HEK293 (cell line): ENCODE measurements around the gene PAQR5.
"Not testable (repeated sequence)": the region's sequence is repeated elsewhere in the genome, so short reads cannot be mapped to it uniquely, and the experiment has no call there.

Source experiments
- CTCF ChIA-PET: fragments of 350-600 bp; formaldehyde crosslinking; extraction: SDS; loops from one replicate; lab custom pipeline; 2021; ENCODE audit warnings: antibody characterized with exemption; lab: Yijun Ruan, JAX
- POLR2A ChIA-PET: fragments of 300-600 bp; formaldehyde crosslinking; extraction: SDS; loops from one replicate; lab custom pipeline; 2020; ENCODE audit warnings: antibody characterized with exemption, inconsistent platforms; lab: Yijun Ruan, JAX
- H3K27ac ChIP-seq: fragments of 200-500 bp; sonication (Bioruptor generic); 2 replicates; pipeline ENCODE4 v1.5.1; 2014; ENCODE audit warnings: low read depth, low read length, control low read depth, inconsistent platforms; ENCODE audit errors: extremely low read depth
- H3K36me3 ChIP-seq, 2 experiments: fragments of 200-500 bp in 1 of 2; sonication (Bioruptor generic) in 1 of 2; 1 replicate in 1 of 2; 2 replicates in 1 of 2; pipeline ENCODE4 v1.5.1; 2014 to 2017; ENCODE audit warnings: inconsistent platforms in 2 of 2, low read length in 2 of 2; ENCODE audit not compliant: control insufficient read depth in 2 of 2, insufficient read depth in 1 of 2
- H3K4me1 ChIP-seq: fragments of 200-500 bp; sonication (Bioruptor generic); 2 replicates; pipeline ENCODE4 v1.5.1; 2014; ENCODE audit warnings: mild to moderate bottlenecking, low read length, inconsistent platforms; ENCODE audit not compliant: control insufficient read depth, insufficient read depth
- H3K4me3 ChIP-seq: 2 replicates; pipeline ENCODE4 v1.5.1; 2011; ENCODE audit warnings: low read depth, mild to moderate bottlenecking, control low read depth, low read length, moderate library complexity
- H3K9me3 ChIP-seq: fragments of 200-500 bp; sonication (Bioruptor generic); 2 replicates; pipeline ENCODE4 v1.5.1; 2014; ENCODE audit warnings: low read depth, low read length, inconsistent platforms; ENCODE audit not compliant: control insufficient read depth, insufficient read depth
- EGR2 ChIP-seq: fragments of 450-650 bp; formaldehyde crosslinking; IDR thresholded peaks from 2 replicates; pipeline ENCODE4 v1.5.1; 2016; ENCODE audit warnings: low read depth, missing biosample characterization, missing genetic modification characterization
- HOXA7 ChIP-seq: sonication (generic); formaldehyde crosslinking; IDR thresholded peaks from 2 replicates; pipeline ENCODE4 v1.8.1; 2022; ENCODE audit warnings: missing genetic modification reagents, borderline replicate concordance
- IKZF3 ChIP-seq: fragments of 450-650 bp; IDR thresholded peaks from 2 replicates; pipeline ENCODE4 v1.5.0; 2018; ENCODE audit warnings: missing biosample characterization, mild to moderate bottlenecking, missing genetic modification characterization, moderate library complexity
- MZF1 ChIP-seq: fragments of 450-650 bp; formaldehyde crosslinking; IDR thresholded peaks from 2 replicates; pipeline ENCODE4 v1.5.1; 2017; ENCODE audit warnings: missing biosample characterization, missing genetic modification characterization, borderline replicate concordance
- SETDB1 ChIP-seq: IDR thresholded peaks from one replicate; pipeline ENCODE4 v1.6.1; 2017; ENCODE audit warnings: mild to moderate bottlenecking, low read length, moderate library complexity, mixed read lengths; ENCODE audit not compliant: insufficient read length
- SP7 ChIP-seq: fragments of 450-650 bp; formaldehyde crosslinking; IDR thresholded peaks from 2 replicates; pipeline ENCODE4 v1.5.1; 2016; ENCODE audit warnings: missing biosample characterization, missing genetic modification characterization
- ZFP69B ChIP-seq: fragments of 450-650 bp; formaldehyde crosslinking; IDR thresholded peaks from 2 replicates; pipeline ENCODE4 v1.5.1; 2016; ENCODE audit warnings: missing biosample characterization, missing genetic modification characterization
- ZNF148 ChIP-seq: fragments of 450-650 bp; formaldehyde crosslinking; IDR thresholded peaks from 2 replicates; pipeline ENCODE4 v1.5.0; 2017; ENCODE audit warnings: missing biosample characterization, missing genetic modification characterization, borderline replicate concordance
- ZNF221 ChIP-seq: fragments of 450-650 bp; formaldehyde crosslinking; IDR thresholded peaks from 2 replicates; pipeline ENCODE4 v1.5.1; 2017; ENCODE audit warnings: missing biosample characterization, missing genetic modification characterization, borderline replicate concordance
- ZNF223 ChIP-seq: fragments of 450-650 bp; formaldehyde crosslinking; IDR thresholded peaks from 2 replicates; pipeline ENCODE4 v1.5.1; 2016; ENCODE audit warnings: missing biosample characterization, missing genetic modification characterization
- ZNF23 ChIP-seq: fragments of 450-650 bp; formaldehyde crosslinking; IDR thresholded peaks from 2 replicates; pipeline ENCODE4 v1.5.1; 2016; ENCODE audit warnings: missing biosample characterization, missing genetic modification characterization, borderline replicate concordance
- ZNF248 ChIP-seq: fragments of 450-650 bp; formaldehyde crosslinking; IDR thresholded peaks from 2 replicates; pipeline ENCODE4 v1.5.1; 2017; ENCODE audit warnings: missing biosample characterization, missing genetic modification characterization
- ZNF366 ChIP-seq: fragments of 450-650 bp; formaldehyde crosslinking; conservative IDR thresholded peaks from 2 replicates; pipeline ENCODE4 v1.5.1; 2016; ENCODE audit warnings: missing biosample characterization, missing genetic modification characterization
- ZNF391 ChIP-seq: fragments of 450-650 bp; formaldehyde crosslinking; IDR thresholded peaks from 2 replicates; pipeline ENCODE4 v1.5.1; 2016; ENCODE audit warnings: low read depth, missing biosample characterization, missing genetic modification characterization, borderline replicate concordance
- ZNF555 ChIP-seq: fragments of 450-650 bp; formaldehyde crosslinking; conservative IDR thresholded peaks from 2 replicates; pipeline ENCODE4 v1.5.1; 2017; ENCODE audit warnings: missing biosample characterization, mild to moderate bottlenecking, missing genetic modification characterization, inconsistent platforms
- ZNF560 ChIP-seq: fragments of 450-650 bp; formaldehyde crosslinking; IDR thresholded peaks from 2 replicates; pipeline ENCODE4 v1.5.1; 2017; ENCODE audit warnings: missing biosample characterization, missing genetic modification characterization, borderline replicate concordance
- ZNF621 ChIP-seq: fragments of 450-650 bp; formaldehyde crosslinking; IDR thresholded peaks from 2 replicates; pipeline ENCODE4 v1.5.1; 2017; ENCODE audit warnings: missing biosample characterization, missing genetic modification characterization
- ZNF76 ChIP-seq: fragments of 450-650 bp; formaldehyde crosslinking; IDR thresholded peaks from 2 replicates; pipeline ENCODE4; 2016; ENCODE audit warnings: low read depth, missing biosample characterization, missing genetic modification characterization, borderline replicate concordance
- ZNF768 ChIP-seq: fragments of 450-650 bp; formaldehyde crosslinking; IDR thresholded peaks from 2 replicates; pipeline ENCODE4 v1.5.1; 2018; ENCODE audit warnings: missing biosample characterization, mild to moderate bottlenecking, missing genetic modification characterization
- ZNF776 ChIP-seq: fragments of 450-650 bp; formaldehyde crosslinking; IDR thresholded peaks from 2 replicates; pipeline ENCODE4 v1.5.0; 2017; ENCODE audit warnings: missing biosample characterization, missing genetic modification characterization, borderline replicate concordance
- ZNF792 ChIP-seq: fragments of 450-650 bp; formaldehyde crosslinking; IDR thresholded peaks from 2 replicates; pipeline ENCODE4 v1.5.1; 2016; ENCODE audit warnings: missing biosample characterization, missing genetic modification characterization
- TF ChIP-seq, protein P1 (sequence below): fragments of 450-650 bp; formaldehyde crosslinking; IDR thresholded peaks from 2 replicates; pipeline ENCODE4 v1.5.1; 2016; ENCODE audit warnings: missing biosample characterization, missing genetic modification characterization
- TF ChIP-seq, protein P2 (sequence below): fragments of 450-650 bp; formaldehyde crosslinking; IDR thresholded peaks from 2 replicates; pipeline ENCODE4 v1.5.1; 2016; ENCODE audit warnings: missing biosample characterization, missing genetic modification characterization
- TF ChIP-seq, protein P3 (sequence below): fragments of 450-650 bp; formaldehyde crosslinking; IDR thresholded peaks from 2 replicates; pipeline ENCODE4 v1.5.1; 2017; ENCODE audit warnings: missing biosample characterization, missing genetic modification characterization

Gene PAQR5

GRCh38 chr15:69338535-69339213 lies 40.0 kb downstream of the PAQR5 start:
- Histone ChIP-seq H3K4me1 (0 out of 2 replicates have a peak, but pooled peaks cover 8% of the 10 kb centered on the region), H3K9me3 (no peaks in the 10 kb centered on the region), H3K36me3 (no peaks in the 10 kb centered on the region; a peak in 1 of 3 replicates), H3K4me3 (no peak overlapping the region), H3K27ac (no peak overlapping the region)
- no peak for TF ChIP-seq ZNF223
- TF ChIP-seq IKZF3 (tag by site-specific recombination): no peak
- TF ChIP-seq, protein P1, sequence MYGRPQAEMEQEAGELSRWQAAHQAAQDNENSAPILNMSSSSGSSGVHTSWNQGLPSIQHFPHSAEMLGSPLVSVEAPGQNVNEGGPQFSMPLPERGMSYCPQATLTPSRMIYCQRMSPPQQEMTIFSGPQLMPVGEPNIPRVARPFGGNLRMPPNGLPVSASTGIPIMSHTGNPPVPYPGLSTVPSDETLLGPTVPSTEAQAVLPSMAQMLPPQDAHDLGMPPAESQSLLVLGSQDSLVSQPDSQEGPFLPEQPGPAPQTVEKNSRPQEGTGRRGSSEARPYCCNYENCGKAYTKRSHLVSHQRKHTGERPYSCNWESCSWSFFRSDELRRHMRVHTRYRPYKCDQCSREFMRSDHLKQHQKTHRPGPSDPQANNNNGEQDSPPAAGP (tag by site-specific recombination): no peak
- no peak for TF ChIP-seq ZNF23
- no peak for TF ChIP-seq SP7 (tag by site-specific recombination)
- peak; percentile 67; the same call in 1 of the 2 replicates for TF ChIP-seq ZFP69B (tag by site-specific recombination)
- TF ChIP-seq, protein P2, sequence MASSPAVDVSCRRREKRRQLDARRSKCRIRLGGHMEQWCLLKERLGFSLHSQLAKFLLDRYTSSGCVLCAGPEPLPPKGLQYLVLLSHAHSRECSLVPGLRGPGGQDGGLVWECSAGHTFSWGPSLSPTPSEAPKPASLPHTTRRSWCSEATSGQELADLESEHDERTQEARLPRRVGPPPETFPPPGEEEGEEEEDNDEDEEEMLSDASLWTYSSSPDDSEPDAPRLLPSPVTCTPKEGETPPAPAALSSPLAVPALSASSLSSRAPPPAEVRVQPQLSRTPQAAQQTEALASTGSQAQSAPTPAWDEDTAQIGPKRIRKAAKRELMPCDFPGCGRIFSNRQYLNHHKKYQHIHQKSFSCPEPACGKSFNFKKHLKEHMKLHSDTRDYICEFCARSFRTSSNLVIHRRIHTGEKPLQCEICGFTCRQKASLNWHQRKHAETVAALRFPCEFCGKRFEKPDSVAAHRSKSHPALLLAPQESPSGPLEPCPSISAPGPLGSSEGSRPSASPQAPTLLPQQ (tag by site-specific recombination): peak; percentile 79
- TF ChIP-seq ZNF366 (tag by site-specific recombination): no peak
- no peak for TF ChIP-seq MZF1 (tag by site-specific recombination)
- no peak for TF ChIP-seq HOXA7 (CRISPR knock-in tag)
- TF ChIP-seq ZNF560 (tag by site-specific recombination): no peak
- POLR2A ChIA-PET: no interaction called here
- CTCF ChIA-PET: interaction anchor here (0.6 kb wide), 1 partner anchor 290 kb away, joined by 4 read pairs; no protein-coding TSS in a partner anchor

DNA sequence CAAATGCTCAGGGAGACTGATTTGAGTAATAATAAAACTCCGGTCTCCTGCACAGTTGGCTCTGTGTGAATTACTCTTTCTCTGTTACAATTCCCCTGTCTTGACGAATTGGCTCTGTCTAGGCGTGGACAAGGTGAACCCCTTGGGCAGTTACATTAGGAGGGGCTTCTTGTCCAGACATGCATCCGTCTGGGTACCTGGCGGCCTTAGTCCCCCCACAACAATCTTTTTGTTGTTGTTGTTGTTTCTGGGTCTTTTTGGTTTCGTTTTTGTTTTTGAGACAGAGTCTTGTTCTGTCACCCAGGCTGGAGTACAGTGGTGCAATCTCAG lies 40.5 kb downstream of the PAQR5 start:
- H3K27ac ChIP-seq: not testable (repeated sequence)

GRCh38 chr15:69340243-69340900 lies 41.7 kb downstream of the PAQR5 start:
- H3K4me3 ChIP-seq: no peak overlapping the region
- H3K4me1 ChIP-seq: 0 out of 2 replicates have a peak, but pooled peaks cover 8% of the 10 kb centered on the region
- ChIA-PET POLR2A (no interaction called here), CTCF (interaction anchor here (0.6 kb wide), 1 partner anchor 23 kb away, joined by 3 read pairs; no protein-coding TSS in a partner anchor)
- no peaks in the 10 kb centered on the region for H3K9me3 ChIP-seq
- no peak overlapping the region for H3K27ac ChIP-seq
- no peaks in the 10 kb centered on the region; a peak in 1 of 3 replicates for H3K36me3 ChIP-seq
- TF ChIP-seq ZNF76 (tag by site-specific recombination) (no peak), ZNF248 (tag by site-specific recombination) (no peak), SETDB1 (no peak), ZNF555 (tag by site-specific recombination) (no peak), ZNF391 (tag by site-specific recombination) (no peak), ZNF221 (tag by site-specific recombination) (no peak), ZNF792 (tag by site-specific recombination) (no peak), ZNF621 (tag by site-specific recombination) (no peak), EGR2 (tag by site-specific recombination) (no peak), ZNF768 (no peak), ZNF776 (tag by site-specific recombination) (no peak), ZNF148 (tag by site-specific recombination) (no peak), ZFP69B (tag by site-specific recombination) (no peak)
- TF ChIP-seq, protein P3, sequence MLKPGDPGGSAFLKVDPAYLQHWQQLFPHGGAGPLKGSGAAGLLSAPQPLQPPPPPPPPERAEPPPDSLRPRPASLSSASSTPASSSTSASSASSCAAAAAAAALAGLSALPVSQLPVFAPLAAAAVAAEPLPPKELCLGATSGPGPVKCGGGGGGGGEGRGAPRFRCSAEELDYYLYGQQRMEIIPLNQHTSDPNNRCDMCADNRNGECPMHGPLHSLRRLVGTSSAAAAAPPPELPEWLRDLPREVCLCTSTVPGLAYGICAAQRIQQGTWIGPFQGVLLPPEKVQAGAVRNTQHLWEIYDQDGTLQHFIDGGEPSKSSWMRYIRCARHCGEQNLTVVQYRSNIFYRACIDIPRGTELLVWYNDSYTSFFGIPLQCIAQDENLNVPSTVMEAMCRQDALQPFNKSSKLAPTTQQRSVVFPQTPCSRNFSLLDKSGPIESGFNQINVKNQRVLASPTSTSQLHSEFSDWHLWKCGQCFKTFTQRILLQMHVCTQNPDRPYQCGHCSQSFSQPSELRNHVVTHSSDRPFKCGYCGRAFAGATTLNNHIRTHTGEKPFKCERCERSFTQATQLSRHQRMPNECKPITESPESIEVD (tag by site-specific recombination): no peak

More for the DNA sequence above, 40.5 kb downstream of the PAQR5 start:
- CTCF ChIA-PET, H3K4me1 ChIP-seq, H3K36me3 ChIP-seq, H3K9me3 ChIP-seq, H3K4me3 ChIP-seq, POLR2A ChIA-PET: not testable (repeated sequence)
